Spleen (tissue), 7 donors: ENCODE measurements around the gene RBM17.

Source experiments
- CTCF ChIP-seq, 11 experiments: fragments of 200-600 bp in 7 of 11; fragments of 450-650 bp in 4 of 11; sonication (generic) in 4 of 11; IDR thresholded peaks in 8 of 11; conservative IDR thresholded peaks in 3 of 11; 1 replicate in 7 of 11; 2 replicates in 4 of 11; pipeline versions ENCODE4 v1.4.0 to v1.8.0; 2016 to 2021; ENCODE audit warnings: antibody characterized with exemption in 11 of 11, inconsistent platforms in 4 of 11, mild to moderate bottlenecking in 1 of 11
- POLR2A ChIP-seq, 3 donors: fragments of 450-650 bp; IDR thresholded peaks; one replicate each; pipeline ENCODE4 v1.5.1; 2017; ENCODE audit warnings: antibody characterized with exemption in 3 of 3, mild to moderate bottlenecking in 1 of 3
- POLR2AphosphoS5 ChIP-seq, 3 donors: sonication (generic); formaldehyde crosslinking; IDR thresholded peaks; one replicate each; pipeline ENCODE4 v1.5.1; 2017; ENCODE audit warnings: antibody characterized with exemption in 3 of 3
- donor health status: DM: no; HTN: no; CAD: no; lungs with moderate emphysema.
- donor health status: DM: no; HTN: no; CAD: no.
- donor health status: DM: no; HTN: no; CAD: no.

GRCh38 chr10:6071181-6072175, 17.4 kb upstream of the RBM17 start:
- TF ChIP-seq POLR2A (IDR thresholded peaks at IDR 0.05) (no peak), CTCF (IDR thresholded peaks at IDR 0.05 in 8 of 11, conservative IDR thresholded peaks at IDR 0.05 in 3 of 11) (no peak), POLR2AphosphoS5 (IDR thresholded peaks at IDR 0.05) (no peak)
